Measurements from ENCODE around the gene SPR.

DNA sequence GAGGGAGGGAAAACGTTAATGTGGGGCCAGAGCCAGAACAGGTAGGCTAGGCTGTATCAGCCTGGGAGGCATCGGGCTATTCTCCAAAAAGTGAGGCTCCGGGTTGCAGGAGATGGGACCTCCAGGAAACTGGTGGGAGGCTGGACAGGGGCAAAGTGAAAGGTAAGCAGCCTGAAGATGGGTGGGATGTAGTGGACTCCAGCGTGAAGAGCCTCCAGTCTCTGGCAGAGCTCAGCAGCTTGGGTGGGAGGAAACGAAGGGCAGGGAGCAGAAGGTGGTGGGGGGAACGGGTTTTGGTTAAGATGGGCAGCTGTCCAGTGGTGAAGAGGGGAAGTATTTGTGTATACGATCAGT is 27.0 kb downstream of the SPR start:
- TF ChIP-seq EZH2 (IDR thresholded peaks at IDR 0.05) (no peak), POLR2AphosphoS5 (IDR thresholded peaks at IDR 0.05; ENCODE audit: borderline replicate concordance, low read depth, low read length) (no peak), FOXP2 (optimal IDR thresholded peaks at IDR 0.05; ENCODE audit: control extremely low read depth, extremely low read length, insufficient read depth) (no peak)
